SKM-1 treated with dmso at 0.1 percent for 144 hours (cell line): ENCODE measurements around the gene DEPDC1.
"Not testable (repeated sequence)": the region's sequence is repeated elsewhere in the genome, so short reads cannot be mapped to it uniquely, and the experiment has no call there.

Experiments used
- DNase-seq: peaks from one replicate; lab custom pipeline; 2025; ENCODE audit not compliant: unreplicated experiment; lab: John Stamatoyannopoulos, UW

DEPDC1 gene, protein sequence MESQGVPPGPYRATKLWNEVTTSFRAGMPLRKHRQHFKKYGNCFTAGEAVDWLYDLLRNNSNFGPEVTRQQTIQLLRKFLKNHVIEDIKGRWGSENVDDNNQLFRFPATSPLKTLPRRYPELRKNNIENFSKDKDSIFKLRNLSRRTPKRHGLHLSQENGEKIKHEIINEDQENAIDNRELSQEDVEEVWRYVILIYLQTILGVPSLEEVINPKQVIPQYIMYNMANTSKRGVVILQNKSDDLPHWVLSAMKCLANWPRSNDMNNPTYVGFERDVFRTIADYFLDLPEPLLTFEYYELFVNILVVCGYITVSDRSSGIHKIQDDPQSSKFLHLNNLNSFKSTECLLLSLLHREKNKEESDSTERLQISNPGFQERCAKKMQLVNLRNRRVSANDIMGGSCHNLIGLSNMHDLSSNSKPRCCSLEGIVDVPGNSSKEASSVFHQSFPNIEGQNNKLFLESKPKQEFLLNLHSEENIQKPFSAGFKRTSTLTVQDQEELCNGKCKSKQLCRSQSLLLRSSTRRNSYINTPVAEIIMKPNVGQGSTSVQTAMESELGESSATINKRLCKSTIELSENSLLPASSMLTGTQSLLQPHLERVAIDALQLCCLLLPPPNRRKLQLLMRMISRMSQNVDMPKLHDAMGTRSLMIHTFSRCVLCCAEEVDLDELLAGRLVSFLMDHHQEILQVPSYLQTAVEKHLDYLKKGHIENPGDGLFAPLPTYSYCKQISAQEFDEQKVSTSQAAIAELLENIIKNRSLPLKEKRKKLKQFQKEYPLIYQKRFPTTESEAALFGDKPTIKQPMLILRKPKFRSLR

DNA sequence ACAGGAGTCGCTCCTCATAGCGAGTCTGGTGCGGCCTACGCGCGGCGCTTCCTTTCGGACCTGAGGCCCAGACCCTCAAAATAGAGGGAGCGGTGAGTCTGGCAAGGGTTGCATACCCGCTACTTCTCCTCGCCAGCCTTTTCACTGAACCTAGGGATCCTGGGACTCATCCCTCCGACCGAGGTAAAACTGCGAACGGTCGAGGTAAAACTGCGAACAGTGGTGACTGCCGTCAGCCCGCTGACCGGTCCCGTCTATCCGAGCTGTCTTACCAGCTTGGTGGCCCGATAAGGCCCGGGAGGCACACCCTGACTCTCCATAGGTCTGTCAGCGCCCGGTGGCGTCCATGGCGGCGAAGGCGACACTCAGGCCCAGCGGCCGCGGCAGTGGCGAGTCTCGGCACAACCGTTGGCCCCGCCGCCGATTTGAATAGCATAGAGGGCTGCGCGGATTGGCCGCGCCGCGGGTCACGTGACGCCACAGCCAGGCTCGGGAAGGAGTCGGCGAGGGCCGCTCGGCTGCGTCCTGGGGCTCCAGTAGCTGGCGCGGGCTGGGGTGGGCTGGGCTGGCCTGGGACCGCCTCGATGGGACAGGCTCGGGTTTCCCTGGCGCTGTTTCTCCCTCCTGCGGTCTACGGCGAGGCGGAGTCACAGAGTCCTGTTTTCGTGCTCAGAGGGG lies at the start of gene DEPDC1:
TSS of gene DEPDC1 (minus strand) at position 403 of the 678 bp plus-strand sequence. CDS start at position 320, 83 bp downstream.
- DNase-seq = peak; percentile 84

DNA sequence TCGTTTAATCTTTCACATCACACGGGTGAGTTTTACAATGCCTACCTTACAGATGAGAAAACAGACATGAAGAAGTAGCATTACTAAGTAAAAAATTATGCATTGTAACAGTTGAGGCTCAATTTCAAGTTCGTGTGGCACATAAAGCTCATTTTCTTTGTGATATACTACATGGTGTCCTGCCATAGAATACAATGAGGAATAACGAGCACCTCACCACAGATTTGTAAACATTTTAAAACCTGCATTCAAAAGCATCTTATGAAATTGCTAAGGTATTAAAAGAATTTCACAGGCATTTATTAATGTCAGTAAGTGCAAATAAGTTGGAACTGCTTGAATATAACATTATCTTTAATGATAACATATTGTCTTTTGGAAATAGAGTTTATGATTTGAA lies 47.8 kb upstream of the DEPDC1 start:
- DNase-seq = no peak

DNA sequence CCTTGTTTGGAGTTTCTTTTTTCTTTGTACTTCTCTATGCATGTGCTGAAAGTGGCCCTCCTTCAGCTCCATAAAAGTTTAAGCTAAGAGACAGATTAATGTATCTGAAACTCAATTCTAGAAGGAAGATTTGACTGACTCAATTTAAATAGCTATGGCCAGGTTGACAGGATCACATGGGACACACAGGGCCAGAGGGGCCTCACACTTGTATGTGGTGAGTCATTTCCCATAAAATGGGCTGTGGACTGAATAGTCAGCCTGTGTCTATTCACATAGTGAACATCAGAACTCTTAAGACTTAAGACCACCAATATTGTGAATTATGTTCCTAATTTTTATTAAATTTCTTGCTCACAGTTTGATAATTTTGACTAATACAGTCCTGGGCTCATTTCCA lies 45.7 kb upstream of the DEPDC1 start:
- DNase-seq = no peak

DNA sequence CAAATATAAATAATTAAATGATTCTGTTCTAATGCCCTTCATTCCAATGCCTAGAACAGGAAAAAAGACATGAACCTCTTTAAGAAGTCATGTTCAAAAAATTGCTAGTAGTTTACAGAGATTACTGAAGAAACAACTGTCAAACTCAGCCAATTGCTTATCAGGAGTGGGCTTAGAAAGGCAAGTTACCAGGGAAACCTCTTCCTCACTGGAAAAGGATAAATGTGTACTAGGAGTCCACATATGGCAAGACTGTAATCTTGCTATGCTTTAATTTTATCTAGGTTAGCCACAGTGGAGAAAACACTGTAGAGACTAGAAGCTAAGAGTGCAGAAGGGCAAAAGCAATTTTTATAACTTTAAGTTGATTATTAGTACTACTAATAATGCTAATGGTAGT lies 42.1 kb upstream of the DEPDC1 start:
- no peak for DNase-seq

DNA sequence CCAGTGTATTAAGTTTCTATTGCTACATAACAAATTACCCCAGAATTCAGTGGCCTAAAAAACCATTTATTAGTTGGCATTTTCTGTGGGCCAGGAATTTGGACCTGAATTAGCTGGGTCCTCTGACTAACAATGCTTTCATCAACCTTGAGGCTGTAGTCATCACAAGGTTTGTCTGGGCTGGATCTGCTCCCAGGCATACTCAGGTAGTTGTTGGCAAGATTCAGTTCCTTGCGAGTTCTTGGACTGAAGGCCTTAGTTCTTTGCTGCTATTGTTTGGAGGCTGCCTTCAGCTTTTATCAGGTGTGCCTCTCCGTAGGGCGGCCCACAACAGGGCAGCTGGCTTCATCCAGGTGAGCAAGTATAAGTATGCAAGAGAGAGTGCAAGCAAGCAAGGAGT lies 31.4 kb upstream of the DEPDC1 start:
- no peak for DNase-seq

DNA sequence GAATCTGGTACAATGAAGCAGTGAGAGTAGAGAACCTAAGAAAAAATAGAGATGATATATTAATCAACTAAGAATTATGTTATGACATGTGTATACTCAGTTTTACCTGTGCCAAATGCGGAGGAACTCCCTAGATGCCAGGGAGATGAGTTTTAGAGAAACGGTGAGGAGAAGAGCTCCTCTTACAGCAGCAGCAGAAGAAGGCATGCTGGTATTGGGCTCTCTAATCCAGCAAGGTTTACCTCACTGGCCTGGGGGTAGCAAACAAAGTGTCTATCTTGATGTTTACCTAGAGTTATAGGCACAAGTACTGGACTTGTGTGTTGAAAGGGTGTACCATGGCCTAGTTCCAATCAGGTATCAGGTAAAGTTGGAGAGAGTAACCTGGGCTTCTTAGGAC lies 28.9 kb upstream of the DEPDC1 start:
- DNase-seq = no peak

GRCh38 chr1:68521286-68521685 lies 24.4 kb upstream of the DEPDC1 start:
- no peak for DNase-seq

- no peak for DNase-seq
These were observed 19.2 kb upstream of the DEPDC1 start for GRCh38 chr1:68516066-68516465.

DNA sequence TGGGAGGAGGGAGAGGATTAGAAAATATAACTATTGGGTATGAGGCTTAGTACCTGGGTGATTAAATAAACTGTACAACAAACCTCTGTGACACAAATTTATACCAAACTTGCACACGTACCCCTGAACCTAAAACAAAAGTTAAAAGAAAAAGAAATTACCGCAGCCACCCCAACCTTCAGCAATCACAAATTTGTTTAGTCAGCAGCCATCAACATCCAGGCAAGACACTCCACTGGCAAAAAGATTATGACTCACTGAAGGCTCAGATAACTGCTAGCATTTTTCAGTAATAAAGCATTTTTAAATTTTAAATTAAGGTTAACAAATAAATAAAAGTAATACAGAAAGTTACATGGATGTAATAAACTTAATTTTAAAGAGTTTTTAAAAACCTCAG lies 14.4 kb upstream of the DEPDC1 start:
- no peak for DNase-seq

- DNase-seq = no peak
These were observed 9.5 kb upstream of the DEPDC1 start for GRCh38 chr1:68506386-68506785.

GRCh38 chr1:68503085-68503484 lies 6.2 kb upstream of the DEPDC1 start:
- DNase-seq = no peak

DNA sequence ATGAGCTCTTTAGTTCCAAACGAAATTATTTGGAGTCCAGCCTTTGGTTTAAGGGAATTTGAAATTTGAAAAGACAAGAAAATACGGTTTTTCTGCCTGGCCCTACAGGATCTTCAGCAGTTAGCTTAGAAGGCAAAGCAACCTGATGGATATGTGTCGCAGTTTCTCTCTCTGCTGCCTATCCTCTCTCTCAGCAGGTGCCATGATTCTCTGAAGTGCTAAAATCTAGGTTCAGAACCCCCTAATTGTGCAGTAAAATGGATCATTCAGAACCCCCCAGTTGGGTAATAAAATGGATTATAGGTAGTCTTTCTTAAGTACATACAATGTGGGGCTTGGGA lies 446 bp upstream of the DEPDC1 start:
- DNase-seq = no peak

DNA sequence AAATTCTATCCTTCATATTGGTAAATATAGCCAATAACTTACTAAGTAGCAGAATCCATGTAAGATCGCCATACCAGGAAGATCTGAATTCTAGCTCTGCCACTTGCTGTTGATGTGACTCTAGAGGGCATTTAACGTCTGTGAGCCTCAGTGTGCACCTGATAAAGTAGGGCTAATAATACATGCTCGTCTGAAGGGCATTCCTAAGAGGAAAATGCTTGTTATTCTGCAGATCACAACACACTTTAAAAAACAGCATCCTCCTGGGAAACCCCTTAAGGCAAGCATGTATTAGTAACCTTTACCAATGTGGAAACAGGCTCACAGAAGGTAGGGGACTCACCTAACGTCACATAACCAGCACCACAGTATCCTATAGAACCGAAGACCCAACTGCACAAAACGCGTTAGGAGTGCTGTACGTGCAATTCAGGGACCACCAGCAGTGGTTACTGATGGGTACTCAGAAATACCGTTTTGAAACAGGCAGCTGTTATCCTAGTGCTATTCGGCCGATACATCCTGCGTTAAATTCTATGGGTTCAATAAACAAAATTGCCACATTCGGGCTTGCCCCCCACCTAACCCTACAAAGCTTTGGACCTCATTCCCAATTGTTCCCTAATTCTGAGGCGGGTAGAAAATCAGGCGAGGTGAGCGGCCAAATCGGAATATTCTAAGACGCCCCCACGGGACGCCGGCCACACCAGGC lies 758 bp downstream of the DEPDC1 start:
- DNase-seq = peak; percentile 28

GRCh38 chr1:68495532-68495931 lies 1.4 kb downstream of the DEPDC1 start:
- DNase-seq = no peak

GRCh38 chr1:68493193-68493592 lies 3.7 kb downstream of the DEPDC1 start:
- DNase-seq = no peak

DNA sequence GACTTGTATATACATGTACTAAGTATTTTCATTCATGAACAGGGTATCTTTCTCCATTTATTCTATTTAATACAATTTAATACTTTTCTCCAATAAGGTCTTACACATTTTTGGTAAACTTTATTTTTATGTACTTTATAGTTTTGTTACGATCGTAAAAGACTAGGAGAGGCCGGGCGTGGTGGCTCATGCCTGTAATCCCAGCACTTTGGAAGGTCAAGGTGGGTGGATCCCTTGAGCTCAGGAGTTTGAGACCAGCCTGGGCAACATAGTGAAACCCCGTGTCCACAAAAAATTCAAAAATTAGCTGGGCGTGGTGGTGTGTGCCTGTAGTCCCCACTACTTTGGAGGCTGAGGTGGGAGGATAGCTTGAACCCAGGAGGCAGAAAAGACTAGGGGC lies 4.6 kb downstream of the DEPDC1 start:
- DNase-seq = not testable (repeated sequence)

DNA sequence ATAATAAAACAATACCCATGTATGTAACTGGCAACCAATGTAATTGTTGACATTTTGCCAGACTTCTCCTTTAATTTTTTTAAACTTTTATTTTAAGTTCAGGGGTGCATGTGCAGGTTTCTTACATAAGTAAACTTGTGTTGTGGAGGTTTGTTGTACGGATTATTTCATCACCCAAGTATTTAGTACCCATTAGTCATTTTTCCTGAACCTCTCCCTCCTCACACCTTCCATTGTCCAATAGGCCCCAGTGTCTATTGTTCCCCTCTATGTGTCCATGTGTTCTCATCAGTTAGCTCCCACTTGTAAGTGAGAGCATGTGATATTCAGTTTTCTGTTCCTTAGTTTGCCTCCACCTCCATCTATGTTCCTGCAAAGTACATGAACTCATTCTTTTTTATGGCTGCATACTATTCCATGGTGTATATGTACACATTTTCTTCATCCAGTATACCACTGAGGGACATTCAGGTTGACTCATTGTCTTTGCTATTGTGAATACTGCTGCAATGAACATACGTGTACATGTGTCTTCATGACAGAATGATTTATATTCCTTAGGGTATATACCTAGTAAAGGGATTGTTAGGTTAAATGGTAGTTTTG lies 6.7 kb downstream of the DEPDC1 start:
- DNase-seq = no peak

GRCh38 chr1:68485431-68486022 lies 11.4 kb downstream of the DEPDC1 start:
- no peak for DNase-seq

DNA sequence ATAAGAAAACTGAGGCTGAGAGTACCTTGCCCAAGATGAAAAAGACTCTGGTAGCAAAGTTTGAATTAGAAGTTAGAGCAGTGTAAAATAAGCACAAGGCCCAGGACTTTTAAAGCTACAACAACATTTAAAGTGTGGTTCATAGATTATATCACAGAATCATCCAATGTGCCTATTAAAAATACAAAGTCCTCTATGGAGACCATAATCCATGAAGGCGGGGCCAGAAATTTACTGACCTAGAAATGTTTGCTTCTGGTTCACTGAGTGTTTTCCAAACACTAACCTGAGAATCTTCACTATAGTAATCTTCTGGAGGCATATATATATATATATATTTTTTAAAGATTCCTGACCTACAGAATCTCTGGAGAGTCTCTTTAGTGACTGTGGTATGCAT lies 12.3 kb downstream of the DEPDC1 start:
- DNase-seq = no peak

GRCh38 chr1:68481041-68481440 lies 15.8 kb downstream of the DEPDC1 start:
- no peak for DNase-seq
